Epithelial cell of esophagus (primary cell): Measurements from ENCODE around the gene SLC15A2.

Source experiments
- DNase-seq: peaks from one replicate; pipeline ENCODE4 v3.0.0; 2010; ENCODE audit warnings: low read depth
- H3K4me3 ChIP-seq: 2 replicates; pipeline ENCODE4 v1.5.1; 2011; ENCODE audit warnings: mild to moderate bottlenecking, low read length, control low read depth
- TF ChIP-seq, protein P1 (sequence below): IDR thresholded peaks from 2 replicates; pipeline ENCODE4 v1.5.1; 2011; ENCODE audit warnings: low read depth, mild to moderate bottlenecking, low read length, control low read depth, inconsistent platforms; ENCODE audit not compliant: insufficient read depth; ENCODE audit errors: missing control alignments

SLC15A2 gene

DNA sequence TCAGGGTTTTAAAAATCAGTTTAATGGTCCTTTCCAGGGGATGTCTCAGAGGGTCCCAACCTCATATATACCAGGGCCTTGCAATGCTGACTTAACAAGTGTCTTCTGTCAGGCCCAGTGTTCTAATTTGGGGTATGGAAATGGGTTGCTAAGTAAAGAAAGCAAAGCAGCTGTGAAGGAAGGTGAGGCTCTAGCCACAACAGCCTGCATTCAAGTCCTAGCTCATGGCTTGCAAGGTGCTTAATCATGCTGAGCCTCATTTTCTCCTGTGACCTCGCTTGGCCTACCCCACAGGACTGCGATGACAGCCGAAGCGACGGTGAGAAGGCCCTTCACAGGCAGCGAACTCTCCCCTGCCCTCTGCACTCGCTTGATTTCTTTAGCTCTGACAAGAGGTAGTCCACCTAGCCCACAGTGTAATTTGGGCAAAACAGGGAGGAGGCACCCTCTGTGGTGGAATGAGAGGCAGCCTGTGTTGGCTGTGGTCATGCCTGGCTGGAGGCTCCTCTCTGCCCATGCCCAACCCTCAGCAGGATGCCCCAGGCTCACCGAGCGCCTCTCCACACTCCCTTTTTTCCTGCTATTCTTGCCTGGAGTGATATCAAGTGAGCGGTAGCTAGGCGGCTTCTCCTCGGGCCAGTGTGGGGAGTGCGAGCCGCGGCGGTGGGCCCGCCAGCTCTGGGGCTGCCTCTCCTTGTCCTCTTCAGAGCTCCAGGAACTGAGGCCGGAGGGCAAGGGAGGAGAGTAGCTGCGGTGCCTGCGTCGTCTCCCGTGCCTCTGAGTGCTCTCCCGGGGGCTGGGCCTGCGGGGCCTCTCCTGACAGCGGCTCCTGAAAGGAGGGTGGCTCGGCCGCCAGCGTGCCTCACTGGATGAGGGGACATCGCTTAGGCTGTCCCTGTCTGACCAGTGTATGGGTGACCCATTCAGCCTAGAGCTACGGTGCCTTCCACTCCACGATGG lies 98.7 kb downstream of the SLC15A2 start:
- TF ChIP-seq, protein P1, sequence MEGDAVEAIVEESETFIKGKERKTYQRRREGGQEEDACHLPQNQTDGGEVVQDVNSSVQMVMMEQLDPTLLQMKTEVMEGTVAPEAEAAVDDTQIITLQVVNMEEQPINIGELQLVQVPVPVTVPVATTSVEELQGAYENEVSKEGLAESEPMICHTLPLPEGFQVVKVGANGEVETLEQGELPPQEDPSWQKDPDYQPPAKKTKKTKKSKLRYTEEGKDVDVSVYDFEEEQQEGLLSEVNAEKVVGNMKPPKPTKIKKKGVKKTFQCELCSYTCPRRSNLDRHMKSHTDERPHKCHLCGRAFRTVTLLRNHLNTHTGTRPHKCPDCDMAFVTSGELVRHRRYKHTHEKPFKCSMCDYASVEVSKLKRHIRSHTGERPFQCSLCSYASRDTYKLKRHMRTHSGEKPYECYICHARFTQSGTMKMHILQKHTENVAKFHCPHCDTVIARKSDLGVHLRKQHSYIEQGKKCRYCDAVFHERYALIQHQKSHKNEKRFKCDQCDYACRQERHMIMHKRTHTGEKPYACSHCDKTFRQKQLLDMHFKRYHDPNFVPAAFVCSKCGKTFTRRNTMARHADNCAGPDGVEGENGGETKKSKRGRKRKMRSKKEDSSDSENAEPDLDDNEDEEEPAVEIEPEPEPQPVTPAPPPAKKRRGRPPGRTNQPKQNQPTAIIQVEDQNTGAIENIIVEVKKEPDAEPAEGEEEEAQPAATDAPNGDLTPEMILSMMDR, result no peak
- no peak overlapping the region for H3K4me3 ChIP-seq
- DNase-seq, result no peak
